Caco-2 (cell line): ENCODE measurements around the gene UBL3. TPM values are rescaled to one million over a fixed set of nuclear protein-coding genes. Genes with fewer than 3 reads are reported as not detected.

Experiments
- BruUV-seq: library from RNA; stranded (reverse); fragments of 400-500 nt; replicated peaks from 2 replicates; lab custom pipeline; 2021; lab: Mats Ljungman, UMichigan
- CTCF ChIA-PET: fragments of 300-600 bp; sonication (Branson Sonifier 250); formaldehyde crosslinking; loops from one replicate; lab custom pipeline; 2022; ENCODE audit warnings: antibody characterized with exemption; lab: Charles Lee
- POLR2A ChIA-PET: fragments of 300-600 bp; sonication (Branson Sonifier 250); formaldehyde crosslinking; loops from one replicate; lab custom pipeline; 2022; ENCODE audit warnings: antibody characterized with exemption; lab: Charles Lee
- DNase-seq, 2 experiments: peaks; one replicate each; pipeline versions ENCODE4 v3.0.0 to v3.0.0-alpha.2; 2020 to 2022
- H3K27me3 ChIP-seq: replicated peaks from 2 replicates; pipeline ENCODE4 v1.6.0; 2011; ENCODE audit warnings: low read length; ENCODE audit not compliant: control insufficient read depth, insufficient read depth
- H3K36me3 ChIP-seq: 2 replicates; pipeline ENCODE4 v1.5.1; 2011; ENCODE audit warnings: low read length; ENCODE audit not compliant: control insufficient read depth, insufficient read depth
- H3K4me1 ChIP-seq: fragments of 250-450 bp; sonication (Bioruptor Pico); 2 replicates; pipeline ENCODE4 v1.5.1; 2020; ENCODE audit warnings: mild to moderate bottlenecking
- H3K4me3 ChIP-seq: 2 replicates; pipeline ENCODE4 v1.5.1; 2011; ENCODE audit warnings: low read depth, mild to moderate bottlenecking, control low read depth, low read length
- H3K9me3 ChIP-seq: fragments of 250-450 bp; sonication (Bioruptor Pico); 2 replicates; pipeline ENCODE4 v1.5.1; 2020; ENCODE audit warnings: mild to moderate bottlenecking, moderate library complexity
- H3K27ac Mint-ChIP-seq: one replicate; pipeline ENCODE4 v1.8.0; 2022; ENCODE audit warnings: mixed read lengths; ENCODE audit not compliant: unreplicated experiment
- H3K27me3 Mint-ChIP-seq: one replicate; pipeline ENCODE4 v1.8.0; 2022; ENCODE audit warnings: mixed read lengths; ENCODE audit not compliant: insufficient read depth, unreplicated experiment
- H3K36me3 Mint-ChIP-seq: one replicate; pipeline ENCODE4 v1.8.0; 2022; ENCODE audit warnings: mild to moderate bottlenecking, mixed read lengths; ENCODE audit not compliant: insufficient read depth, unreplicated experiment
- H3K4me1 Mint-ChIP-seq: one replicate; pipeline ENCODE4 v1.8.0; 2022; ENCODE audit warnings: low read depth, mixed read lengths; ENCODE audit not compliant: unreplicated experiment
- H3K4me3 Mint-ChIP-seq: one replicate; pipeline ENCODE4 v1.8.0; 2022; ENCODE audit warnings: mild to moderate bottlenecking, moderate library complexity, mixed read lengths; ENCODE audit not compliant: unreplicated experiment
- H3K9me3 Mint-ChIP-seq: one replicate; pipeline ENCODE4 v1.8.0; 2022; ENCODE audit warnings: mixed read lengths; ENCODE audit not compliant: unreplicated experiment
- intact Hi-C: fragments of 100-400 bp; cut with micrococcal nuclease; formaldehyde crosslinking; loops from one replicate; pipeline ENCODE4 v1.10.0; 2022; ENCODE audit not compliant: unreplicated experiment
- total RNA-seq: library from RNA; stranded (reverse); gene quantifications from 2 replicates; pipeline ENCODE4 v1.2.3, GENCODE V29; 2022
- TF ChIP-seq, protein P1 (sequence below), 2 experiments: fragments of 200-600 bp in 1 of 2; IDR thresholded peaks; 1 replicate in 1 of 2; 2 replicates in 1 of 2; pipeline versions ENCODE4 v1.5.1 to v1.8.0; 2011 to 2022; ENCODE audit warnings: antibody characterized with exemption in 1 of 2, control low read depth in 1 of 2, inconsistent platforms in 1 of 2, low read depth in 1 of 2, low read length in 1 of 2, mild to moderate bottlenecking in 1 of 2, moderate library complexity in 1 of 2; ENCODE audit not compliant: insufficient read depth in 1 of 2, severe bottlenecking in 1 of 2, unreplicated experiment in 1 of 2

Gene UBL3
- total RNA-seq, 1 experiment from 2014 or later, result 37.5 TPM

DNA sequence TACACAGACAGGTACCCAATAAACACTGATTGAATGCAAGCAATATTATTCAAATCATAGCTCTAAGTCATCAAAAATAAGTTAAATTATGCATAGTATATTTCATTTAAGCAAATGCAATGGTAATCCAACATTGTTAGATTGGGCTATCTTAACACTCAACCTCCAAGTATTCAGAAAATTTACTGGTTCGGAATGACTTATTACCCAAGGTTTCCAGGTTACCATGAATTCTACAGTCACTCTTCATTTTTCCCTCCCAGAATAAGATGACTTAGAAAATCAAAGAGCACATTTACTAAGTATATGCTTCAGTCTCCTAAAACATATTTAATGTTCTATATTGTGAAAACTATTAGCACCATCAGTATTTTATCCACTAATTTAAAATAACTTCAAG lies 6.0 kb downstream of the UBL3 start:
- Histone ChIP-seq H3K9me3 (no peaks in the 10 kb centered on the region), H3K4me1 (peaks cover 58% of the 10 kb centered on the region), H3K4me3 (no peak overlapping the region), H3K36me3 (no peaks in the 10 kb centered on the region), H3K27me3 (no peaks in the 10 kb centered on the region)
- ChIA-PET CTCF (no interaction called here), POLR2A (no interaction called here)
- DNase-seq, result no peak
- peak overlapping the region; percentile 32 for H3K27ac Mint-ChIP-seq
- no peaks in the 10 kb centered on the region for H3K9me3 Mint-ChIP-seq
- H3K4me1 Mint-ChIP-seq, result peaks cover 41% of the 10 kb centered on the region
- TF ChIP-seq, protein P1, sequence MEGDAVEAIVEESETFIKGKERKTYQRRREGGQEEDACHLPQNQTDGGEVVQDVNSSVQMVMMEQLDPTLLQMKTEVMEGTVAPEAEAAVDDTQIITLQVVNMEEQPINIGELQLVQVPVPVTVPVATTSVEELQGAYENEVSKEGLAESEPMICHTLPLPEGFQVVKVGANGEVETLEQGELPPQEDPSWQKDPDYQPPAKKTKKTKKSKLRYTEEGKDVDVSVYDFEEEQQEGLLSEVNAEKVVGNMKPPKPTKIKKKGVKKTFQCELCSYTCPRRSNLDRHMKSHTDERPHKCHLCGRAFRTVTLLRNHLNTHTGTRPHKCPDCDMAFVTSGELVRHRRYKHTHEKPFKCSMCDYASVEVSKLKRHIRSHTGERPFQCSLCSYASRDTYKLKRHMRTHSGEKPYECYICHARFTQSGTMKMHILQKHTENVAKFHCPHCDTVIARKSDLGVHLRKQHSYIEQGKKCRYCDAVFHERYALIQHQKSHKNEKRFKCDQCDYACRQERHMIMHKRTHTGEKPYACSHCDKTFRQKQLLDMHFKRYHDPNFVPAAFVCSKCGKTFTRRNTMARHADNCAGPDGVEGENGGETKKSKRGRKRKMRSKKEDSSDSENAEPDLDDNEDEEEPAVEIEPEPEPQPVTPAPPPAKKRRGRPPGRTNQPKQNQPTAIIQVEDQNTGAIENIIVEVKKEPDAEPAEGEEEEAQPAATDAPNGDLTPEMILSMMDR (IDR thresholded peaks at IDR 0.05; ENCODE audit: insufficient read depth in 1 of 2, low read depth in 1 of 2, low read length in 1 of 2, severe bottlenecking in 1 of 2, unreplicated experiment in 1 of 2), result no peak
- H3K4me3 Mint-ChIP-seq, result no peak overlapping the region
- H3K27me3 Mint-ChIP-seq, result no peaks in the 10 kb centered on the region
- intact Hi-C loops, result loop anchor here (2.0 to 5.0 kb wide), 2 partner anchors 57 to 72 kb away; no protein-coding TSS in a partner anchor
- no TSS peak for BruUV-seq
- no peaks in the 10 kb centered on the region for H3K36me3 Mint-ChIP-seq

DNA sequence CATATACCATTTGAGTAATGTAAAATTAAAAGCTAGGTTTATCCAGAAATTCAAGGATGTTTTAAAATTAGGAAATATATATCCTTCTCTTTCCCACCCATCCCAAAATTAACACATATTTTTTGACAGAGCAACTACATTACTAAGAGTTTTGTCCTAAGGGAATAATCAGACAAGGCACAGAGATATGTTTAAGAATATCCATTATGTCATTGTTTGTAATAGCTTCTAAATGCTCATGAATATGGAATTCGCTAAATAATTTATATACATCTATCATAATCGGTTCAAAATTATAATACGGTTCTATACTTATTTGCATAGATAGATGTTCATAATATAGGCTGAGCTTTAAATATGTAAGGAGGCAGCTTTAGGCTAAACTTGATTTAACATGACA lies 9.8 kb downstream of the UBL3 start:
- intact Hi-C loops, result loop anchor here (5.0 kb wide), 1 partner anchor 53 kb away; no protein-coding TSS in a partner anchor
- no peaks in the 10 kb centered on the region for H3K27me3 ChIP-seq
- ChIA-PET CTCF (interaction anchor here (2.6 to 3.5 kb wide), 2 partner anchors 84 to 272 kb away, joined by 13 to 26 read pairs; no protein-coding TSS in a partner anchor), POLR2A (interaction anchor here (2.5 kb wide), 1 partner anchor 10 kb away, joined by 21 read pairs; the partner anchor contains the start of gene UBL3)
- TF ChIP-seq, protein P1 (IDR thresholded peaks at IDR 0.05; ENCODE audit: insufficient read depth in 1 of 2, low read depth in 1 of 2, low read length in 1 of 2, severe bottlenecking in 1 of 2, unreplicated experiment in 1 of 2), result no peak
- no peak for DNase-seq
- peak overlapping the region; percentile 60 for H3K27ac Mint-ChIP-seq
- H3K4me3 ChIP-seq, result no peak overlapping the region
- no peaks in the 10 kb centered on the region for H3K36me3 ChIP-seq
- H3K4me3 Mint-ChIP-seq, result peak overlapping the region; percentile 53
- peaks cover 42% of the 10 kb centered on the region for H3K4me1 Mint-ChIP-seq
- no peaks in the 10 kb centered on the region for H3K27me3 Mint-ChIP-seq
- no peaks in the 10 kb centered on the region for H3K9me3 ChIP-seq
- H3K36me3 Mint-ChIP-seq, result no peaks in the 10 kb centered on the region
- H3K9me3 Mint-ChIP-seq, result no peaks in the 10 kb centered on the region
- no TSS peak for BruUV-seq
- peaks cover 79% of the 10 kb centered on the region for H3K4me1 ChIP-seq

DNA sequence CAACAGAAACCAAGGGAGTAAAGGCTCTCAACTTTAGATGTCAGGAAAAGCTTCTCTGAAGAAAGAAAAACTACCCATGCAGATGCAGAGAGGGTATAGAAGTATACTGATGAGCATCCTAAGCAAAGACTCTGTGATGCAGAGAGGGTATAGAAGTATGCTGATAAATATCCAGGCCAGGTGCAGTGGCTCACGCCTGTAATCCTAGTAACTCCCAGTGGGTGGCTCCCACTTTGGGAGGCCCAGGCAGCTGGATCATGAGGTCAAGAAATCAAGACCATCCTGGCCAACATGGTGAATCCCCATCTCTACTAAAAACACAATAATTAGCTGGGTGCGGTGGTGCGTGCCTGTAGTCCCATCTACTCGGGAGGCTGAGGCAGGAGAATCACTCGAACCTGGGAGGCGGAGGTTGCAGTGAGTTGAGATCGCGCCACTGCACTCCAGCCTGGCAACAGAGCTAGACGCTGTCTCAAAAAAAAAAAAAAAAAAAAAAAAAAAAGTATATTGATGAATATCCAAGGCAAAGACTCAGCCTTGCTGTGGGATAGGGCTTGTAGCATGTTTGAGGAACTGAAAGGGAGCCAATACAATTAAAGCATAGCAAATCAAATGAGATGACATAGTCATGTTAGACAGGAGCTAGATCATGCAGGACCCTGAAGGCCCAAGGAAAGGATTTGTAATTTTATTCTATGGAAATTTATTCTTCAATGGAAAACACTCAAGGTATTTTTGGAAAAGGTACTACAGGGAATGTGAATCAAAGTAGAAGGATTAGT lies 14.9 kb downstream of the UBL3 start:
- DNase-seq, result no peak
- Mint-ChIP-seq H3K4me1 (peaks cover 39% of the 10 kb centered on the region), H3K9me3 (no peaks in the 10 kb centered on the region), H3K27me3 (no peaks in the 10 kb centered on the region), H3K4me3 (no peak overlapping the region), H3K36me3 (no peaks in the 10 kb centered on the region), H3K27ac (no peak overlapping the region)
- H3K27me3 ChIP-seq, result no peaks in the 10 kb centered on the region
- peaks cover 58% of the 10 kb centered on the region for H3K4me1 ChIP-seq
- H3K9me3 ChIP-seq, result no peaks in the 10 kb centered on the region
- H3K36me3 ChIP-seq, result no peaks in the 10 kb centered on the region
- ChIA-PET POLR2A (no interaction called here), CTCF (interaction anchor here (0.7 kb wide), 1 partner anchor 280 kb away, joined by 9 read pairs; no protein-coding TSS in a partner anchor)
- TF ChIP-seq, protein P1 (IDR thresholded peaks at IDR 0.05; ENCODE audit: insufficient read depth in 1 of 2, low read depth in 1 of 2, low read length in 1 of 2, severe bottlenecking in 1 of 2, unreplicated experiment in 1 of 2), result no peak
- H3K4me3 ChIP-seq, result no peak overlapping the region
- intact Hi-C loops, result no loop called here
- no TSS peak for BruUV-seq
